ENCODE measurements around the gene KCNK5. TPM values are rescaled to one million over a fixed set of nuclear protein-coding genes. Genes with fewer than 3 reads are reported as not detected.

The KCNK5 gene
- total and polyA plus RNA-seq, 2 of the 8 experiments (the other 6 are each of a cell fraction or from before 2014, with no cell fraction given): 20.9 to 44.3 TPM

DNA sequence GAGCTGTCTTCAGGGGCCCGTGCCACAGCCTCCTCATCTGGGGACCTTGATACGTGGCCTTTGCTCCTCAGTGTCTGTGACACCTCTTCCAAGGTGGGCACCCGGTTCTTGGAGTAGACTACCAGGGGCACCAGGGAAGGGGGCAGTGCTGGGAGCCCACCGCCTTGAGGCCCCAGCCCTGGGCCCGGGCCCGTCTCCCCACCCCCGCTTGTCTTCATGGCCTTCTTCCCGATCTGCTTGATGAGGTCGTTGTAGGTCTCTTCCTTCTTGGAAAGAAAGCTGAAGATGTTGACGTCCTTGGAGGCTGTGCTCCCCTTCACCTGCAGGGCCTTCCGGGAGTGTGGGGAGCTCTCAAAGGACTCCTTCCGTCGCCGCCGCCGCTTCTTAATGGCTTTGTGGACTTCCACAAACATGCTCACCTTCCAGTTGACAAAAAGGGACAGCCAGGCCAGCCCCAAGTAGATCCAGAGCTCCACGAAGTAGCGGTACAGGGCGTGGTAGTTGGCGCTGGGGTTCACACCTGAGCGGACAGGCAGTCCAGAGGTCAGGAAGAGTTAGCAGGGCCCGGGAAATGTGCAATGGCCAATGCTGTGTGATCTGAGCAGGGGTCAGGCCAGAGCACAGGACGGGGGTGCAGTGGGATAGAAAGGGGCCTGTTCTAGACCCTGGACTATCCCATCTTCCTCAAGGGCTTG, 37.9 kb downstream of the KCNK5 start:
- FAIRE-seq (no peak), DNase-seq (ENCODE audit: low read depth in 1 of 2, low spot score in 2 of 2) (no peak)
- no peak overlapping the region for H3K9ac ChIP-seq (replicated peaks in 1 of 4; ENCODE audit: extremely low read depth in 1 of 4, low read depth in 3 of 4, low read length in 3 of 4)
- no peak overlapping the region for H2BK15ac ChIP-seq (ENCODE audit: low read length)
- H3K9me3 ChIP-seq (ENCODE audit: insufficient read depth in 2 of 2, low read depth in 1 of 2, low read length in 1 of 2): no peaks in the 10 kb centered on the region
- H2BK5ac ChIP-seq (ENCODE audit: low read depth, low read length): no peak overlapping the region
- no peak overlapping the region for H3K56ac ChIP-seq (replicated peaks; ENCODE audit: insufficient read length, low read depth, low read length)
- H3K4ac ChIP-seq (replicated peaks; ENCODE audit: insufficient read length, low read depth, low read length): no peak overlapping the region
- H4K8ac ChIP-seq (ENCODE audit: extremely low read depth, insufficient read depth, low read length): no peak overlapping the region; the same call in 1 of the 2 replicates
- H2AFZ ChIP-seq (ENCODE audit: low read length): no peak overlapping the region
- POLR2A ChIA-PET (ENCODE audit: partially characterized antibody): interaction anchor here (0.8 to 1.4 kb wide), 3 partner anchors 9 to 76 kb away, joined by 3 to 5 read pairs (median 3); partner anchors contain the start of gene SAYSD1
- H3K4me3 ChIP-seq (ENCODE audit: extremely low read depth in 1 of 4, insufficient read depth in 2 of 4, low read depth in 3 of 4, low read length in 4 of 4): no peak overlapping the region
- H4K91ac ChIP-seq (replicated peaks; ENCODE audit: insufficient read length, low read length): no peak overlapping the region
- H3K14ac ChIP-seq (ENCODE audit: insufficient read length): no peak overlapping the region
- H3K27me3 ChIP-seq (replicated peaks in 1 of 4; ENCODE audit: control insufficient read depth in 3 of 4, extremely low read depth in 1 of 4, insufficient read depth in 3 of 4, low read length in 3 of 4): no peaks in the 10 kb centered on the region
- H2BK12ac ChIP-seq (ENCODE audit: low read depth, low read length): no peak overlapping the region
- H2AK5ac ChIP-seq (ENCODE audit: low read depth, low read length): no peak overlapping the region
- CTCF ChIA-PET (ENCODE audit: partially characterized antibody): interaction anchor here (0.9 to 72.8 kb wide), 15 partner anchors 9 to 165 kb away, joined by 3 to 1738 read pairs (median 11); partner anchors contain the start of genes KCNK17 and KCNK5
- no peak overlapping the region for H3K27ac ChIP-seq (ENCODE audit: low read depth, low read length)
- peaks cover 0 to 16% of the 10 kb centered on the region in 2 experiments; a peak in 1 of 4 replicates for H3K79me2 ChIP-seq (ENCODE audit: control insufficient read depth in 1 of 2, insufficient read depth in 2 of 2, low read length in 2 of 2)
- peaks cover 5% of the 10 kb centered on the region; the same call in 1 of the 2 replicates for H3K79me1 ChIP-seq (ENCODE audit: low read depth, low read length)
- no peak overlapping the region for H3K4me2 ChIP-seq (ENCODE audit: insufficient read depth in 1 of 2, low read depth in 2 of 2, low read length in 2 of 2)
- no peak overlapping the region for H4K5ac ChIP-seq (ENCODE audit: insufficient read length, low read depth, low read length)
- WGBS, 2 experiments (ENCODE audit: extremely low coverage in 1 of 2, insufficient coverage in 1 of 2, insufficient read length in 1 of 2, insufficient replicate concordance in 2 of 2, low coverage in 1 of 2, low lambda C conversion rate in 2 of 2, missing lambda C conversion rate in 1 of 2): 92% methylated on average over 23 of the region's 23 CpGs; no CpG with 5 or more reads in 1 of the 2 experiments
- H4K20me1 ChIP-seq (replicated peaks in 1 of 2; ENCODE audit: control insufficient read depth in 1 of 2, insufficient read depth in 2 of 2, low read length in 2 of 2): peaks cover 12 to 25% of the 10 kb centered on the region in 2 experiments
- H3K23me2 ChIP-seq (ENCODE audit: low read depth, low read length): no peaks in the 10 kb centered on the region
- TF ChIP-seq GTF2F1 (IDR thresholded peaks at IDR 0.05; ENCODE audit: borderline replicate concordance, low read depth, low read length) (no peak), SIRT6 (IDR thresholded peaks at IDR 0.05; ENCODE audit: low read length) (no peak), YY1 (IDR thresholded peaks at IDR 0.05; ENCODE audit: low read depth, low read length) (no peak), BACH1 (IDR thresholded peaks at IDR 0.05; ENCODE audit: low read length) (no peak), TAF1 (IDR thresholded peaks at IDR 0.05; ENCODE audit: low read depth, low read length) (no peak), SP2 (IDR thresholded peaks at IDR 0.05; ENCODE audit: low read length) (no peak)
- no peaks in the 10 kb centered on the region; a peak in 2 of 7 replicates for H3K4me1 ChIP-seq (replicated peaks in 1 of 4; ENCODE audit: control insufficient read depth in 3 of 4, insufficient read depth in 4 of 4, low read length in 3 of 4)
- H2BK20ac ChIP-seq (ENCODE audit: low read length): no peak overlapping the region
- H2BK120ac ChIP-seq (replicated peaks; ENCODE audit: low read depth, low read length): no peak overlapping the region
- peaks cover 24 to 58% (median 48%) of the 10 kb centered on the region in 4 experiments for H3K36me3 ChIP-seq (ENCODE audit: control insufficient read depth in 2 of 4, insufficient read depth in 4 of 4, low read length in 3 of 4)
- no peak overlapping the region for H3K23ac ChIP-seq (ENCODE audit: insufficient read length)
- H3K18ac ChIP-seq (ENCODE audit: extremely low read depth, low read length): no peak overlapping the region
